GM11168 (cell line): Measurements from ENCODE around the gene ZNF587B.
"Not testable (repeated sequence)": the region's sequence is repeated elsewhere in the genome, so short reads cannot be mapped to it uniquely, and the experiment has no call there.

Experiments used
- in situ Hi-C: fragments of 300-500 bp; cut with MboI; formaldehyde crosslinking; loops from one replicate; pipeline ENCODE4 v1.12.0; 2022; ENCODE audit warnings: low sequenced_read_pairs; ENCODE audit not compliant: unreplicated experiment

ZNF587B gene

DNA sequence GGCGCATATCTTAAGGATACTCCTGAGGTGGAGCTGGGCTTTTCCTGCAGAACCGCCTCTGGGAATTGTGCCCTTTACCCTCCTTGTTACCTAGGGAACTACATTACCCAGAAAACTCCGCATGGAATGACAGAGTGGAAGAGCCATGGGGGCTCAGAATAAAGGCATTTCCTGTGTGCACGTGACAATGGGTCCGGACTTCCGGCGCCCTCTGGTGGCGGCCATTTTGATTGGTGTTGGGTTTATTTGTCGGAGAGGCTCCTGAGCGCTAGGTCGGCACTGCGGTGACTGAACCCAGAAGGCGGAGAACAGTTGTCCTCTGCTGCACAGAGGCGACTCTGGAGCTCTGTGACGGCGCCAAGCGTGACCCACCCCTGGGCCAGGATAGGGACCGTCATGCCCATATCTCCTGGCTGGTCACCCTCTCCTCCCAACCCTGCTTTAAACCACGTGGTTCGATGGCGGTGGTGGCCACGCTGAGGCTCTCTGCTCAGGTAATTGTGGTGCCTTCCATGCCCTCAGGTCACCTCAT is at the start of gene ZNF587B:
TSS of gene ZNF587B (plus strand) at position 229 of the 532 bp plus-strand sequence. CDS start at position 459, 230 bp downstream.
- in situ Hi-C loops: no loop called here

DNA sequence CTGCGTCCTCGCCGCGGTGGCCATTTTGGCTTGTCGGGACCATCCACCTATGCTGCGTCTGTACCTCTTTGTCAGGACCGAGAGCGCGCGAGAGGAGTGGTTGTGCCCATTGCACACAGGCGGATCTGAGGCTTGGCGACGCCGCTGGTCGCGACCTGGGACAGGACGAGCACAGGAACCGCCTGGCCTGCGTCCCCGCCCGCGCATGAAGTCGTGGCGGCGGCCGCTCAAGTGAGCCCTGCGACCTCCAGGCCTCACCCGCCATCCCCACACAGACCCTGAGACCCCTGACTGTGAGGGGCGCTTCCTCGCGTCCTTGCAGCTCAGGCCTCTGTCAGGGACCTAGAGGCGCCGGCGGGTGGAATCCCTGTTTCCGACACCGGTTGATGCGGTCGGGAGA is 43.8 kb upstream of the ZNF587B start:
- in situ Hi-C loops: no loop called here

- in situ Hi-C loops: no loop called here
Observed at GRCh38 chr19:57786906-57787305, 43.2 kb upstream of the ZNF587B start.

- in situ Hi-C loops: no loop called here
Observed at GRCh38 chr19:57788114-57788692, 41.9 kb upstream of the ZNF587B start.

- in situ Hi-C loops: no loop called here
Observed at GRCh38 chr19:57789288-57789687, 40.8 kb upstream of the ZNF587B start.

DNA sequence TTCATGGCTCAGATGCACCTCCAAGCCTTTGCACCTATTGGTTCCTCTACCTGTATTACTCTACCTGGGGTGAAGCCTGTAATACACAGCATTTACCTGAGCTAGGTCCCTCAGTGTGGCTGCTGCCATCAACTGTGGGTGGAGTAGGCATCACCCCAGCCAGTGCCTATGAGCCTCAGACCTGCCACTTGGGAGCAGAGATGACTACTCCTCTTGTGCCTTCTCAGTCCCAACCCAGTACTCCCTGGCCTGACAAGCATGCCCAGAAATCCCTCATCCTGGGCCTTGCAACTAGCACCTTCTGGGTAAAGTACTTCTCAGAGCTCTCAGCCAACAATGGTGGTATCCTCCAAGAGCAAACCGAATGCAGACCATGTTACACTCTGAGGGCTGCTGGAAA is 33.5 kb upstream of the ZNF587B start:
- in situ Hi-C loops: not testable (repeated sequence)

DNA sequence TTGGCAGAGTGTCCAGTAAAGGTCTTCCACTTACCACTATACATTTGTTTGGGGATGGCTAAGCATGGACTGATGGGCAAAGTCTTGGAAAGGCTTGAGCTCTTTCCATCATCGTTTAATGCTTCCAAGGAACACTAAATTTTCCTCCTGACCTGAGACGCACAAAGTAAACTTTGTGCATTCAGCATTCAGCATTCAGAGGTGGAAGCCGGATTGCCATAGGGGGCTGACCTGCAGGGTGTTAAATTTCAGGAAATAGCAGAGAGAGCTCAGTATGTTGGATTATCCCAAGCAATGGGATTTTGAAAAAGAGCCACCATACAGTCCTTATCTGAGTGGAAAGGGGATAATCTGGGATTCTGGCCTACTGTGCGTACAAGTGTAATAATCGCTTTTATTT is 29.4 kb upstream of the ZNF587B start:
- in situ Hi-C loops: no loop called here

DNA sequence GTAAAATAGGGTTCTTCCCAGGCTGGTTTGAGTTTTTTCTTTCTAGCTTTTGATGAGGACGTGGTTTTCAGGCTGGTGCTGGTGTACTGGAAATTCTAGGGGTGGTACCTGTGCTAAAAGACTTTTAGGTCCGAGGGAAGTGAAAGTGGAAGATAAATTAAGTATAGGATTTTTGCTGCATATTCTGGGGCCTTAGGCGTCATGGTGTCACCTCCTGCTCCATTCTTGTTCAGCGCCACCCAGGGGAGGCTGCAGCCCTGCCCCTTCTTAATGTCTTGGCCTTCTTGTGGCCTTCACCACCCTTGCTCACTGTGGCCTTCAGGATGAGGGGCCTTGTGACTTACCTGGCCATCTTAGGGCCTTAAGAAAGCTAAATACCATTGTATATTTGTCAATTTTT is 27.8 kb upstream of the ZNF587B start:
- in situ Hi-C loops: no loop called here

GRCh38 chr19:57803265-57803593 is 26.9 kb upstream of the ZNF587B start:
- in situ Hi-C loops: no loop called here

DNA sequence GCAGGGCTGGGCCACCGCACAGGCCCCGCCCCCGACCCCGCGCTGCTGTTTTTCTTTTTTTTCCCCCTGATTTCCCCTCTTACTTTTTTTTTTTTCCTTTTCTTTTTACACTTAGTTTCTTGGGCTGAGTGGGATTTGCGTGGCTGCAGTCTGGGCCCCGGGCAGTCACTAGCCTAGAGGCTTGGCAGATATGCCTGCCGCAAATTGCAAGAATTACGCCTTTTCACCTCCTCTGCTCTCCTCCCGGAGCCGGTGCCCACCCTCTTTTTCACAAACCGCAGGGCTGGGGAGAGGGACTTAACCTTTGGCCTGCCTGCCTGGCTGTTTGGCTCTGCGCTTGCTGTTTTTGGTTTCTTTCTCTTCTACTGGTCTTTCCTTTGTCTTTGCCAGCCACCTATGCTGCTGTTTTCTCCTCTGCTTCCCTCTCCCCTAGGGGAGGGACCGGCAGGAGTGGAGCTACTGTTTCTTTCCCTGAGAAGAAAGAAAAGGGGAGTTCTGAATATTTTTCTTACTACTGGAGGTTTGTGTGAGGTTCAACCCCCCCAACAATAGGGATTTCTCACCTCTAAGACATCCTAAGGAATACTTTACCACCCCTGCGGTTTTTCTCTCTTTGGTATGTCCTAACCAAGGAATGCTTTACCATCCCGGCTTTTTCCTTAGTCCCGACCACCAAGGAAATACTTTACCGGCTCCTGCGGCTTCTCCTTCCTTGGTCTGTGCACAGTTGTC is 26.3 kb upstream of the ZNF587B start:
- in situ Hi-C loops: no loop called here

DNA sequence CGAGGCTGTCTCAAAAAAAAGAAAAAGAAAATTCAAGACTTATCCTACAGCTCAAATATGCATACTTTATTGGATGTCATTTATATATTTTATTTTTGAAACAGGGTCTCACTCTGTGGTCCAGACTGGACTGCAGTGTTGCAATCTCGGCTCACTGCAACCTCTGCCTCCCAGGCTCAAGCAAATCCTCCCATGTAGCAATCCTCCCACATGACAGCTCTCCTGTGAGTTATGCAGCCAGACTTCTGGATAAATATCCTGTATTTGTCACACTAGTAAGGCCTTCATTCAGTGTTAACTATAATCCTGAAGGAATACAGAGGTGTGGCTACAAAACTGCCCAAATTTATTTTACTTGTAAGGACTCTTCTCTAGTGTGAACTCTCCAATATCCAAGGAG is 22.6 kb upstream of the ZNF587B start:
- in situ Hi-C loops: no loop called here

DNA sequence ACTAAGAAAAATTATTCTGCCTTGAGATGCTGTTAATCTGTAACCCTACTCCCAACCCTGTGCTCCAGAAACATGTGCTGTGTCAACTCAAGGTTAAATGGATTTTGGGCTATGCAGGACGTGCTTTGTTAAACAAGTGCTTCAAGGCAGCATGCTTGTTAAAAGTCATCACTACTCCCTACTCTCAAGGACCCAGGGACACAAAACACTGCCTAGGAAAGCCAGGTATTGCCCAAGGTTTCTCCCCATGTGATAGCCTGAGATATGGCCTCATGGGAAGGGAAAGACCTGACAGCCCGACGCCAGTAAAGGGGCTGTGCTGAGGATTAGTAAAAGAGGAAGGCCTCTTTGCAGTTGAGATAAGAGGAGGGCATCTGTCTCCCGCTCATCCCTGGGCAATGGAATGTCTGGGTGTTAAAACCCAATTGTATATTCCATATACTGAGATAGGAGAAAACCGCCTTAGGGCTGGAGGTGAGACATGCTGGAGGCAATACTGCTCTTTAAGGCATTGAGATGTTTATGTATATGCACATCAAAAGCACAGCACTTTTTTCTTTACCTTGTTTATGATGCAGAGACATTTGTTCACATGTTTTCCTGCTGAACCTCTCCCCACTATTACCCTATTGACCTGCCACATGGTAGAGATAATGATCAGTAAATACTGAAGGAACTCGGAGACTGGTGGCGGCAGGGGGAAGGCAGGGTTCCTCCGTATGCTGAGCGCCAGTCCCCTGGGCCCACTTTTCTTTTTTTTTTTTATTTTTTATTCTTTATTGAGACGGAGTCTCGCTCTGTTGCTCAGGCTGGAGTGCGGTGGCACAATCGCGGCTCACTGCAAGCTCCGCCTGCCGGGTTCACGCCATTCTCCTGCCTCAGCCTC is 19.4 kb upstream of the ZNF587B start:
- in situ Hi-C loops: not testable (repeated sequence)

DNA sequence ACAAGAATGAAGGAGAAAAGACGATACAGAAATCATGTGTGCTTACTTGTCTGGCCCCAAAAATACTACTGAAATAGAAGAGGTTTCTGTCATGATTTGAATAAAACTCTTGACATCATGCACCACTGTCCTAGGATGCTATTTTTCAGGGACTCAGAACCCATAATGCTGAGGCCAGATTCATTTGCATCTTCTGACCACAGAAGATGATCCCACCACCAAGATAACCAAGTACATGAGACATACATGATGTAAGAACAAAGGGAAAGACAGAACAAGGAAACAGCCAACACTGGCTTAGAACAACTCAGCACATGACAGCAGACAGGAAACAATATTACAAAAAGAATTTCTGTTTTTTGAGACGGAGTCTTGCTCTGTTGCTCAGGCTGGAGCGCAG is 17.9 kb upstream of the ZNF587B start:
- in situ Hi-C loops: no loop called here

DNA sequence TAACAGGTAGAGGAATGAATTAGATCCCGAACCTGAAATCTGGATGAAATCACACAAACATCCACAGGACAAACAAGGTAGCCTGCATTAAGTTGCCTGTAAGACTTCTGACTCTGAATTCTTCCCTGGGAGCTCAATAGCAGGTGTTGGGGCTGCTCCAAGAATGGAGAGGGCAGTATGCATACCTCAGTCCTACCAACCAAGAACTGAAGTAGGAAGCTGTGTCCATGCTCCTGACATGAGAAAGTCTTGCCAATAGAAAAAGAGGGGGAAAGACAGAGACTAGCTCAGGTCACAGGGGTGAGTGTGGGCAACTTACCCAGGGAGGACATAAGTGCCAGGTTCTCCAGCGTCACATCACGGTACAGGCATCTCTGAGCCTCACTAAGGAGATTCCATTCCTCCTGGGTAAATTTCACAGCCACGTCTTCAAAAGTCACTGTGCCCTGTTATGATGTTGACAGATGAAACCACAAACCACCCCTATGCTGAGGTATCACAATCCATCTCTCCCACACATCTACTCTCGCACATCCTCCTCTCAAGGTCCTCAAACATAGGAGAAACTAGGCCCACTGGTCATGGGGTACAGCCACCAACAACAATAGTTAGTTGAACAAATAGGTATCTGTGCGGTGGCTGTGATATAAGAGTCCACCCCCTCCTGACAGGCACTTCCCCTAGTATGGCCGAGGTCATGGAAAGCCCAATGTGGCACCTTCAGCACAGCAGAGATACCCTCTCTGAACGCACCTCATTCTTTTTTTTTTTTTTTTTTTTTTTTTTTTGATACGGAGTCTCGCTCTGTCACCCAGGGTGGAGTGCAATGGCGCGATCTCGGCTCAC is 16.9 kb upstream of the ZNF587B start:
- in situ Hi-C loops: not testable (repeated sequence)

GRCh38 chr19:57813919-57814504 is 16.1 kb upstream of the ZNF587B start:
- in situ Hi-C loops: no loop called here

- in situ Hi-C loops: no loop called here
Observed at GRCh38 chr19:57814505-57815246, 15.4 kb upstream of the ZNF587B start, which contains the start of gene ZNF552. Gene ZNF552 (minus strand): TSS chr19:57814913. CDS start chr19:57814743, 170 bp downstream.

GRCh38 chr19:57815247-57816075 is 14.6 kb upstream of the ZNF587B start:
- in situ Hi-C loops: no loop called here

DNA sequence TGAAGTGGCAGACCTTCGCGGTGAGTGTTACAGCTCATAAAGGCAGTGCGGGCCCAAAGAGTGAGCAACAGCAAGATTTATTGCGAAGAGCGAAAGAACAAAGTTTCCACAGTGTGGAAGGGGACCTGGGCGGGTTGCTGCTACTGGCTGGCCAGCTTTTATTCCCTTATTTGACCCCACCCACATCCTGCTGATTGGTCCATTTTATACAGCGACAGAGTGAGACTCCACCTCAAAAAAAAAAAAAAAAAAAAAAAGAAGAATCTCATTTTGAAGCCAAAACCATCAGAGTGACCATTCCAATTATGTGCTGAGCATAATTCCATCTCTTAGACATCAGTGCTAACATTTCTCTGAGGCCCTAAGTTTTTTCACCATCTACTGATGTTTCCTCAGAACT is 13.4 kb upstream of the ZNF587B start:
- in situ Hi-C loops: no loop called here
